LoVo (cell line): Measurements from ENCODE around the gene ANO5.
"Not testable (repeated sequence)": the region's sequence is repeated elsewhere in the genome, so short reads cannot be mapped to it uniquely, and the experiment has no call there.

ENCODE experiments used
- DNase-seq: peaks from one replicate; pipeline ENCODE4 v3.0.0-alpha.2; 2016; ENCODE audit warnings: low spot score

ANO5 gene

GRCh38 chr11:22203281-22203680 is 10.4 kb downstream of the ANO5 start:
- no peak for DNase-seq

GRCh38 chr11:22207162-22207561 is 14.3 kb downstream of the ANO5 start:
- no peak for DNase-seq

DNA sequence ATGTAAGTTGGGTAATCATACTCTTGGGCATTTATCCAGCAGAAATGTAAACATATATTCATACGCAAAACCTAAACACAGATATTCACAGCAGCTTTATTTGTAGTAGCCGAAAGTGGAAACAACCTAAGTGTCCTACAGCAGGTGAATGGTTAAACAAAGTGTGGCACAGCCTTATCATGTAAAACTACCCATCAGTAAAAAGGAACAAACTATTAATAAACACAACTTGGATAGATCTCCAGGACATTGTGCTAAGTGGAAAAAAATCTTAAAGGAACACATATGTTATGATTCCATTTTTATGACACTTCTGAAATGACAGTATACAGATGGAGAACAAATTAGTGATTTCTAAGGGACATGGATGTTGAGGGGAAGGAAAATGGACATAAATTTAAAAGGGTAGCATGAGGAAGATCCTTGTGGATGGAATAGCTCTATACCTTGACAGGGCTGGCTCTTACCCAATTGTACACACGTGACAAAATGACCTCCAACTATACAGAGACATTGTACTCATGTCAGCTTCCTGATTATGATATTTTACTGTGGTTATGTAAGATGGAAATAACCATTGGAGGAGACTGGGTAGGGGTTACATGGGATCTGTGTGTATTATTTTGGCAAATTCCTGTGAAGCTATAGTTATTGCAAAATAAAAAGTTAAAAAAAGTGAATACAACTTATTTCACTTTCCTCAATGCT is 15.4 kb downstream of the ANO5 start:
- DNase-seq, result no peak

DNA sequence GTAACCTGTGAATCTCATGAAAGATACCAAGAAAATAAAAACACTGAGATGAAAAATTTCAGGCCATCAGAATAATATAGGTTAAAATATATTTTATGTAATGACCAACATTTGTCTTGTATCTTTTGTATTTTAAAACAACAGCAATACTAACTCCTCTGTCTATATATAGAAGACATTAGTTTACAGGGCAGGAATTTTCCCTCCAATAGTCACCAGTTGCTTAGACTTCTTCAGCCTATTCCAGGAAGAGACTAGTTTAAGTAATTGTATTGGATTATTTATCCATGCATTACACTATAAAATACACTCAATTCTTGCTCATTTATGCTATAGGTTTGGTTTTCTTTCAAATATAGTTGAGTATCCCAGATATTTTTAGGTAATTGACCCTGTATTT is 24.1 kb downstream of the ANO5 start:
- no peak for DNase-seq

- no peak for DNase-seq
These were observed 28.3 kb downstream of the ANO5 start for GRCh38 chr11:22221143-22221542.

GRCh38 chr11:22225190-22225589 is 32.3 kb downstream of the ANO5 start:
- no peak for DNase-seq

DNA sequence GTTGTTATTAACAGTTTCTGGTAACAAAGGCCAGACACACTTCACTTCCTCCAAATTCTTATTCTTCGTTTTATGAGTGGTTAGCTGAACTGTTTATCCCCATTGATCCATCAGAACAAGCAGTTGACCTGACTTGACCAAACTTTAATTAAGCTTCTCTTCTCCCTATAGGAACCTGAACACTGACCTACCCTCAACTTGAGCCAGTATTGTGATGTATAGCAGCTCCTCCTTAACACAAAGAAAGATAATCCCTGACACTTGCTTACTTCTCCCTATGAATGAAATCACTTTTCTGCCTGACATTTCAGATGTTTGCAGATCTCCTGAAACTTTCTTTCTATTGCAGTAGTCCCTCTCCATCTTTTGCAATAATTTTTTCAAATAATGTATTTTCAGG is 41.9 kb downstream of the ANO5 start:
- no peak for DNase-seq

- peak; percentile 48 for DNase-seq
These were observed 52.2 kb downstream of the ANO5 start for GRCh38 chr11:22244986-22245592.

DNA sequence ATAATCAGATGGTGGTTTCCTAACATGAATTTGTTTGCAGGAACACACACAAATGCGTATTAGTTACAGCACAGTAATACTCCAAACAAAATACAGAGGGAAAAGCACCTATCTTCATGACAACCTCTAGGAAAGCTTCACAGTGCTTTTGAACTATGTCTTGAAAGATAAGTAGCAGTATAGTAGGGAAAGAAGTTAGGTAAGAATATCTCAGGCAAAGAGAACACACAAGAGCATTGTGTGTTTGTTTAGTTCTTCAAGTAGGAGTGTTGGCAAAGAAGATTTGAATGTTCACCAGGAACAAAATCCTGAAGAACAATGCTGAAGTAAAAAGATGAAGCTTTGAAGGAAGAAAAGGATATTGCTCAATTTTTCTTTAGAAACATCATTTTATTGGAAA is 54.1 kb downstream of the ANO5 start:
- no peak for DNase-seq

DNA sequence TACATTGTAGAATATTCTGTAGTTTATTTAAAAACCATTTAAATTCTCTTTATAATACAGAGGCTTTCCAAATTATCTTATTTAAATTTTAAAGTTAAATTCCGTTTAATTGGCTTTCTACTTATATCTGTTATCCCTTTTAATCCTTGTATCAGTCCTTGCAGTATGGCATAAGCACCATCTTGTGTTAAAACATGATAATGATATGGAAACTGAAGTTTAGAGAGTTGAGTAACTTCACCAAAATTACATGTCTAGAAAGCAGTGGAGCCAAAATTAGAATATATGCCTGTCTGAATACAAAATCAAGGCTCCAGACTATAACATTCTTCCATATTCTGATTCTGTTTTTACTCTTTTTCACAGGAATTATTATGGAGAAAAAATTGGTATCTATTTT is 57.0 kb downstream of the ANO5 start:
- DNase-seq, result no peak

DNA sequence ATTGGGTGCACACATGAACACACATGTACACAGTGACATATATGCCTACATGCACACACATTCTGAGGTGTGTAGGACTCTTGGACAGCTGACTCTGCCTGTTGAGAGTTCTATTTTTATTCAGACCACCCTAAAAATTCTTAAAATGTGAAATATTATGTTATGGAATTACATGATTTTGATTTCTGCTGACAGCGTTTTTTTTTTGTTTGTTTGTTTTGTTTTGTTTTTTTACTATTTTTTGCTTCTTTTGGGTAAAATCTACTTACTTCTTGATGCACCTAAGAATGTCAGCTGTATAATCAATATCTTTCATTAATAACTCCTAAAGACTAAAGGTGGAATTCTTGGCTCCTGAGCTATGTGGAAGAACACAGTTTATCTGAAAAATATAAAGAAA is 64.0 kb downstream of the ANO5 start:
- DNase-seq, result no peak

GRCh38 chr11:22263613-22264012 is 70.7 kb downstream of the ANO5 start:
- no peak for DNase-seq

DNA sequence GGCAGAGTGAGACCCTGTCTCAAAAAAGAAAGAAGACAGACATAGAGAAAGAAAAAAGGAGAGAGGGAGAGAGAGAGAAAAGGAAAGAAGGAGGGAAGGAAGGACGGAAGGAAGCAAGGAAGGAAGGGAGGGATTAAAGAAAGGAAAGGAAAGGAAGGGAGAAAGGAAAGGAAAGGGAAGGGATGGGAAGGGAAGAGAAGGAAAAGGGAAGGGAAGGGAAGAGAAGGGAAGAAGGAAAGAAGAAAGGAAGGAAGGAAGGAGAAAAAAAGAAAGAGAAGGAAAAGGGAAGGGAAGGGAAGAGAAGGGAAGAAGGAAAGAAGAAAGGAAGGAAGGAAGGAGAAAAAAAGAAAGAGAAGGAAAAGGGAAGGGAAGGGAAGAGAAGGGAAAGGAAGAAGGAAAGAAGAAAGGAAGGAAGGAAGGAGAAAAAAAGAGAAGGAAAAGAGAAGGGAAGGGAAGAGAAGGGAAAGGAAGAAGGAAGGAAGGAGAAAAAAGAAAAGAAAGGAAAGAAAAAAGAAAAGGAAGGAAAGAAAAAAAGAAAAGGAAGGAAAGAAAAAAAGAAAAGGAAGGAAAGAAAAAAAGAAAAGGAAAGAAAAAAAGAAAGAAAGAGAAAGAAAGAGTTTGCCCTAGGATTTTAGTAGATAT is 76.2 kb downstream of the ANO5 start:
- DNase-seq, result not testable (repeated sequence)

GRCh38 chr11:22273781-22274180 is 80.9 kb downstream of the ANO5 start:
- no peak for DNase-seq

DNA sequence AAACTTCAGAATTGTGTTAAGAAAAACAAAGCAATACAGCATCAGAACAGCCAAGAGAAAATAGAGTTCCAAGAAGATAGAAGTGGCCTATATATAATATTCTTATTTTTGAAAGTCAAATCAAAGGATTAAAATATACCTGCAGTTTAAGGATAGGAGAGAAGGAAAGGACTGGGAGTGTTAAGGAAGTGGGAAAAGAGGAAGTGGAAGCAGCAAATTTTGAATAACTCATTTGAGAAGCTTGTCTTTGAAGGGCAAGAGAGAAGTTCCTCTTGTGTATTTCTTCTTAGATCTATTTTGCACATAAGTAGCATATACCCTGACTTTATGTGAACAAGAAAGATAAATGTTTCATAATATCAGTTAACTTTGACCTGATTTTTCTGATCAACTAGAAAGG is 82.7 kb downstream of the ANO5 start:
- no peak for DNase-seq

GRCh38 chr11:22276535-22276934 is 83.7 kb downstream of the ANO5 start:
- no peak for DNase-seq

GRCh38 chr11:22284991-22285390 is 92.1 kb downstream of the ANO5 start:
- DNase-seq, result not testable (repeated sequence)

- no peak for DNase-seq
These were observed 109.5 kb downstream of the ANO5 start for GRCh38 chr11:22302368-22302767.

GRCh38 chr11:22304337-22304961 is 111.6 kb downstream of the ANO5 start:
- peak; percentile 63 for DNase-seq

GRCh38 chr11:22317656-22318055 is 124.8 kb downstream of the ANO5 start:
- DNase-seq, result no peak

DNA sequence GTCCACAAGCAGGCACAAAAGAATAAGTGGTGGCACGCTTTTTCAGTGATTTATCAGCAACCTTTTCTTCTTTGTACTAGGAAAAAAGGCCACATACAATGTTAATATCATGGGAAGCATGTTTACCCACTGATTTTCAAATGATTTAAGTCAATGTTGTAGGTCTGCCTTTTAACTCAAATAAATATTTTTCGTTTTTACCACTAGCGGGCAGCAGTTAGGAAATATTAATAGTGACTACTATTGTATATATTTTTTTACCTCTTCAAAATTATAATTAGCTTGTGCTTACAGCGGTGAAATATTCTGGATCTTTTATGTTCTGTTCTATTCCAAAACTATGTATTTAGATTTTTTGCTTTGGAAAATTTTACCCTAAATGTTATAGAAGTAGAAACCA is 138.9 kb downstream of the ANO5 start:
- no peak for DNase-seq
